Glutamatergic neuron (in vitro differentiated cells): Measurements from ENCODE around the gene PTBP1. TPM values are rescaled to one million over a fixed set of nuclear protein-coding genes. Genes with fewer than 3 reads are reported as not detected.

Source experiments
- DNase-seq: peaks from one replicate; pipeline ENCODE4 v3.0.0; 2022
- H3K27ac Mint-ChIP-seq: one replicate; pipeline ENCODE4 v1.8.0; 2020; ENCODE audit warnings: mild to moderate bottlenecking, mixed read lengths, inconsistent platforms; ENCODE audit not compliant: unreplicated experiment
- H3K27me3 Mint-ChIP-seq: one replicate; pipeline ENCODE4 v1.8.0; 2020; ENCODE audit warnings: mild to moderate bottlenecking, moderate library complexity, mixed read lengths, inconsistent platforms; ENCODE audit not compliant: unreplicated experiment
- H3K36me3 Mint-ChIP-seq: one replicate; pipeline ENCODE4 v1.8.0; 2020; ENCODE audit warnings: mild to moderate bottlenecking, mixed read lengths, inconsistent platforms; ENCODE audit not compliant: unreplicated experiment
- H3K4me1 Mint-ChIP-seq: one replicate; pipeline ENCODE4 v1.8.0; 2020; ENCODE audit warnings: mild to moderate bottlenecking, low read depth, mixed read lengths, inconsistent platforms; ENCODE audit not compliant: unreplicated experiment
- H3K4me3 Mint-ChIP-seq: one replicate; pipeline ENCODE4 v1.8.0; 2020; ENCODE audit warnings: mild to moderate bottlenecking, mixed read lengths, inconsistent platforms; ENCODE audit not compliant: unreplicated experiment
- H3K9me3 Mint-ChIP-seq: one replicate; pipeline ENCODE4 v1.8.0; 2020; ENCODE audit warnings: mild to moderate bottlenecking, moderate library complexity, mixed read lengths, inconsistent platforms; ENCODE audit not compliant: unreplicated experiment
- CTCF ChIP-seq: fragments of 200-600 bp; sonication (generic); IDR thresholded peaks from one replicate; pipeline ENCODE4 v1.5.0; 2021; ENCODE audit not compliant: partially characterized antibody, unreplicated experiment
- total RNA-seq: library from RNA; stranded (reverse); fragmentation: NEBNext Ultra II Directional; extraction: Animal tissue kit (Norgen Biotek cat#: 25700); gene quantifications from one replicate; pipeline ENCODE4 v1.2.1, GENCODE V29; 2021; ENCODE audit not compliant: unreplicated experiment

PTBP1 gene
- total RNA-seq, 1 donor from 2014 or later, result 244 TPM

DNA sequence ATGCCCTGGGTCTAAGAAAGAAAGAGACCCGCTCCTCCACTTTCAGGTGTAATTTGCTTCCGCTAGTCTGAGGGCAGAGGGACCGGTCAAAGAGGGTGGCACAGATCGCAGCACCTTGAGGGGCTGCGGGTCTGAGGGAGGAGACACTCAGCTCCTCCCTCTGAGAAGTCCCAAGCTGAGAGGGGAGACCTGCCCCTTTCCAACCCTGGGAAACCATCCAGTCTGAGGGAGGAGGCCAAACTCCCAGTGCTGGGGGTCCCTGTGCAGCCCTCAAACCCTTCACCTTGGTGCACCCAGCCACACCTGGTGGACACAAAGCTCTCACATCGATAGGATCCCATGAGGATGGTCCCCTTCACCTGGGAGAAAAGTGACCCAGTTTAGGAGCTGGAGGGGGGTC is 33.4 kb upstream of the PTBP1 start:
- H3K36me3 Mint-ChIP-seq, result peaks cover 4% of the 10 kb centered on the region
- H3K4me1 Mint-ChIP-seq, result no peaks in the 10 kb centered on the region
- H3K27ac Mint-ChIP-seq, result no peak overlapping the region
- H3K9me3 Mint-ChIP-seq, result peaks cover 6% of the 10 kb centered on the region
- no peak for TF ChIP-seq CTCF
- DNase-seq, result no peak
- H3K4me3 Mint-ChIP-seq, result no peak overlapping the region
- peaks cover 8% of the 10 kb centered on the region for H3K27me3 Mint-ChIP-seq

GRCh38 chr19:764301-764700 is 33.0 kb upstream of the PTBP1 start:
- peaks cover 4% of the 10 kb centered on the region for H3K36me3 Mint-ChIP-seq
- no peak for TF ChIP-seq CTCF
- peaks cover 6% of the 10 kb centered on the region for H3K9me3 Mint-ChIP-seq
- no peak overlapping the region for H3K27ac Mint-ChIP-seq
- no peak overlapping the region for H3K4me3 Mint-ChIP-seq
- peaks cover 6% of the 10 kb centered on the region for H3K27me3 Mint-ChIP-seq
- no peaks in the 10 kb centered on the region for H3K4me1 Mint-ChIP-seq
- DNase-seq, result no peak

DNA sequence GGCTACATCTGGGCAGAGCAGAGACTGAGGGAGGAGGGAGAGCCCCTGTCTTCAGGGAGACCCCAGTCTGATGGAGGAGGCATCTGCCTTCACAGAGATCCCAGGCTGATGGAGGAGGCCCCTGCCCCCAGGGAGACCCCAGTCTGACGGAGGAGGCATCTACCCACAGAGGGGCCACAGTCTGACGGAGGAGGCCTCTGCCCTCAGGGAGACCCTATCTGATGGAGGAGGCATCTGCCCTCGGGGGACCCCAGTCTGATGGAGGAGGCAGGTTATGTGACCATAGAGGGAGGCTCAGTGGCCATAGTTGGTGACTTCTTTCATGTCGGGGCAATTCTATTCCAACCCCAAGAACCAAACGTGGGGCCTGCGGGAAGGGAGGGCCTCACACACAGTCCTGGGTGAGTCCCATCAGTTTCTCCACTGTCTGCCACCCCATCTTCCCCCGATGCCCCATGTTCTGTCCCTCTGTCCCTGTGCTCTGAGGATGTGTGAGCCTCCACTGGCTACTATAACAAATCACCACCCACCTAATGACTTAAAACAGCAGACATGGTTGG is 32.0 kb upstream of the PTBP1 start:
- no peak for DNase-seq
- H3K4me3 Mint-ChIP-seq, result no peak overlapping the region
- no peak overlapping the region for H3K27ac Mint-ChIP-seq
- H3K4me1 Mint-ChIP-seq, result no peaks in the 10 kb centered on the region
- H3K9me3 Mint-ChIP-seq, result peaks cover 4% of the 10 kb centered on the region
- H3K27me3 Mint-ChIP-seq, result no peaks in the 10 kb centered on the region
- no peaks in the 10 kb centered on the region for H3K36me3 Mint-ChIP-seq
- TF ChIP-seq CTCF, result no peak

- H3K4me1 Mint-ChIP-seq, result no peaks in the 10 kb centered on the region
- H3K27ac Mint-ChIP-seq, result no peak overlapping the region
- peaks cover 4% of the 10 kb centered on the region for H3K9me3 Mint-ChIP-seq
- no peak for DNase-seq
- no peaks in the 10 kb centered on the region for H3K27me3 Mint-ChIP-seq
- no peaks in the 10 kb centered on the region for H3K36me3 Mint-ChIP-seq
- no peak overlapping the region for H3K4me3 Mint-ChIP-seq
- TF ChIP-seq CTCF, result no peak
Measured at GRCh38 chr19:768424-768823, 28.8 kb upstream of the PTBP1 start.

GRCh38 chr19:769616-770015 is 27.6 kb upstream of the PTBP1 start:
- Mint-ChIP-seq H3K4me1 (no peaks in the 10 kb centered on the region), H3K27ac (no peak overlapping the region), H3K4me3 (no peak overlapping the region), H3K27me3 (no peaks in the 10 kb centered on the region), H3K36me3 (no peaks in the 10 kb centered on the region), H3K9me3 (peaks cover 4% of the 10 kb centered on the region)
- TF ChIP-seq CTCF, result no peak
- no peak for DNase-seq
